ENCODE measurements around the gene ADA. TPM values are rescaled to one million over a fixed set of nuclear protein-coding genes. Genes with fewer than 3 reads are reported as not detected.

The ADA gene
- total RNA-seq, 1 donor from 2014 or later: 177 TPM

DNA sequence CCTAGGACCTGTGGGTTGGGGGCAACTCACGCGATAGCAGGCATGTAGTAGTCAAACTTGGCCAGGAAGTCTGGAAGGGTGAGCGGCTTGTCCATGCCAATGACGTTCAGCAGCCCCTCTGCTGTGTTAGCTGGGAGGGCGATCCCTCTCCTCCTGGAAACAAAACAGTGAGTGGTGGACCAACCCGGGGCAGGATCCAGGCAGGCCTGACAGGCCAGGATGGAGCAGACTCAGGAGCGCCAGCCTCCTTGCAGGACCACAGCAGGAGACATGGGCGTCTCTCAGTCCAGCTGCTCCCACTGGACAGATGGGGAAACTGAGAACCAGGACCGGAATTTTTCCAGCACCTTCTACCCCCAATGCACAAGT lies 22.5 kb downstream of the ADA start:
- Mint-ChIP-seq H3K4me1 (ENCODE audit: unreplicated experiment) (peaks cover 3% of the 10 kb centered on the region), H3K4me3 (ENCODE audit: unreplicated experiment) (no peak overlapping the region), H3K27me3 (ENCODE audit: unreplicated experiment) (no peaks in the 10 kb centered on the region), H3K9me3 (ENCODE audit: unreplicated experiment) (no peaks in the 10 kb centered on the region), H3K27ac (ENCODE audit: unreplicated experiment) (no peak overlapping the region), H3K36me3 (ENCODE audit: unreplicated experiment) (peaks cover 55% of the 10 kb centered on the region)
- TF ChIP-seq, protein P1, sequence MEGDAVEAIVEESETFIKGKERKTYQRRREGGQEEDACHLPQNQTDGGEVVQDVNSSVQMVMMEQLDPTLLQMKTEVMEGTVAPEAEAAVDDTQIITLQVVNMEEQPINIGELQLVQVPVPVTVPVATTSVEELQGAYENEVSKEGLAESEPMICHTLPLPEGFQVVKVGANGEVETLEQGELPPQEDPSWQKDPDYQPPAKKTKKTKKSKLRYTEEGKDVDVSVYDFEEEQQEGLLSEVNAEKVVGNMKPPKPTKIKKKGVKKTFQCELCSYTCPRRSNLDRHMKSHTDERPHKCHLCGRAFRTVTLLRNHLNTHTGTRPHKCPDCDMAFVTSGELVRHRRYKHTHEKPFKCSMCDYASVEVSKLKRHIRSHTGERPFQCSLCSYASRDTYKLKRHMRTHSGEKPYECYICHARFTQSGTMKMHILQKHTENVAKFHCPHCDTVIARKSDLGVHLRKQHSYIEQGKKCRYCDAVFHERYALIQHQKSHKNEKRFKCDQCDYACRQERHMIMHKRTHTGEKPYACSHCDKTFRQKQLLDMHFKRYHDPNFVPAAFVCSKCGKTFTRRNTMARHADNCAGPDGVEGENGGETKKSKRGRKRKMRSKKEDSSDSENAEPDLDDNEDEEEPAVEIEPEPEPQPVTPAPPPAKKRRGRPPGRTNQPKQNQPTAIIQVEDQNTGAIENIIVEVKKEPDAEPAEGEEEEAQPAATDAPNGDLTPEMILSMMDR (IDR thresholded peaks at IDR 0.05): no peak
- DNase-seq (ENCODE audit: extremely low spot score, unreplicated experiment): no peak

DNA sequence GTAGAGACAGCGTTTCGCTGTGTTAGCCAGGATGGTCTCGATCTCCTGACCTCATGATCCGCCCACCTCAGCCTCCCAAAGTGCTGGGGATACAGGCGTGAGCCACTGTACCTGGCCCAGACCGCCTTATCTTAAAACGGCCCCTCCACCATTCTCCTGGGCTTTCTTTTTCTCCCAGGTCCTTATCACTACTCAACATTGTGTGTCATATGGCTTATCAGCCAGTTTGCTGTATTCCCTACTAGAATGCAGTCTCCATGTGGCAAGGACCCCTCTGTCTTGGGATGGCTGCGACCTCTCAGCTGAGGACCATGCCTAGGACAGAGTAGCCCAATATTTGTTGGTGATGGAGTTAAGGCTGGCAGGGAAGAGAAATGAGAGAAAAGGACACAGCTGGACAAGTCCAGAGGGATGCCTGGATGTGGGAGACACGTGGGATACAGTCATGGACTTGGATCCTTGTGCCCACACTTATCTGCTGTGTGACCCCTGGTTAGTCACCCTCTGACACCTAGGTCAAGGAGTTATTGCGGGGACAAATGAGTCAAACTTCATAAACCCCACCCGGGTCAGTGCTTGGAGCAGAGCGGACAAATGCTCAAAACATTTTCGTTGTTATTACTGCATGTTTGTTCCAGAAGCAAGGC lies 24.0 kb downstream of the ADA start:
- DNase-seq (ENCODE audit: extremely low spot score, unreplicated experiment): no peak
- TF ChIP-seq, protein P1 (IDR thresholded peaks at IDR 0.05): no peak
- no peaks in the 10 kb centered on the region for H3K27me3 Mint-ChIP-seq (ENCODE audit: unreplicated experiment)
- peaks cover 3% of the 10 kb centered on the region for H3K4me1 Mint-ChIP-seq (ENCODE audit: unreplicated experiment)
- H3K4me3 Mint-ChIP-seq (ENCODE audit: unreplicated experiment): no peak overlapping the region
- H3K9me3 Mint-ChIP-seq (ENCODE audit: unreplicated experiment): no peaks in the 10 kb centered on the region
- no peak overlapping the region for H3K27ac Mint-ChIP-seq (ENCODE audit: unreplicated experiment)
- H3K36me3 Mint-ChIP-seq (ENCODE audit: unreplicated experiment): peaks cover 62% of the 10 kb centered on the region

DNA sequence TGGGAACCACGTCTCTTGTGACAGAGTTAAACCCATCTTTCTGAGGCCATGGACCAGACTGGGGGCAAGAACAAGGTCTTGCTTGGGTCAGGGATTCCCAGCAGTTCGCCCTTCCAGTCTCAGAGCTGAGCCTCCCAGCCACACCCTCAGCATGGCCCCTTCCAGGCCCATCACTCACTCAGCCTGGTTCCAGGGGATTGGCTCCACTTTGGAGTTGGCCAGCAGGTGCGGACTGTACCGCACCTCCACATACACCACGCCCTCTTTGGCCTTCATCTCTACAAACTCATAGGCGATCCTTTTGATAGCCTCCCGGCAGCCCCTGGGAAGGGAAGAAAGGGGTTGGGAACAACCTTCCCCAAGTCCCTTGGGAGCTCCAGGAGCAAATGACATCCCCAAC lies 25.2 kb downstream of the ADA start:
- H3K4me3 Mint-ChIP-seq (ENCODE audit: unreplicated experiment): no peak overlapping the region
- DNase-seq (ENCODE audit: extremely low spot score, unreplicated experiment): no peak
- H3K36me3 Mint-ChIP-seq (ENCODE audit: unreplicated experiment): peaks cover 63% of the 10 kb centered on the region
- TF ChIP-seq, protein P1 (IDR thresholded peaks at IDR 0.05): no peak
- H3K9me3 Mint-ChIP-seq (ENCODE audit: unreplicated experiment): no peaks in the 10 kb centered on the region
- no peaks in the 10 kb centered on the region for H3K27me3 Mint-ChIP-seq (ENCODE audit: unreplicated experiment)
- H3K4me1 Mint-ChIP-seq (ENCODE audit: unreplicated experiment): no peaks in the 10 kb centered on the region
- H3K27ac Mint-ChIP-seq (ENCODE audit: unreplicated experiment): no peak overlapping the region

DNA sequence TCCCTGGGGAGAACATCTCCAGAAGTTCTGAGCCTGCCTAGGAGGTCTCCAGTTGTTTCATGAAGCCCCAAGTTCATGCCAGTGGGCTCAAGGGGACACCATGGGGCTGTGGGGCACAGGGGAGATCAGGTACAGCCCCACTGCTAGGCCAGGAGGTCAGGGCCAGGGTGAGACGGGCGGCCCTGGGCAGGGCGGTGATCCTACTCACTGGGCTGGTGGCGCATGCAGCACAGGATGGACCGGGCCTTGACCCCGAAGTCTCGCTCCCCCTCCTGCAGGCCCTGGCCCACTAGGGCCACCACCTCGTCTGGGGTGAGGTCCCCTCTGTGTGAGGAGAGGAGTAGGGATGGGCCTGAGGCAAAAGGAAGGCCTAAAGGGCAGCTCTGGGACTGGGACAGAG lies 26.1 kb downstream of the ADA start:
- Mint-ChIP-seq H3K9me3 (ENCODE audit: unreplicated experiment) (no peaks in the 10 kb centered on the region), H3K36me3 (ENCODE audit: unreplicated experiment) (peaks cover 63% of the 10 kb centered on the region), H3K27me3 (ENCODE audit: unreplicated experiment) (no peaks in the 10 kb centered on the region), H3K4me3 (ENCODE audit: unreplicated experiment) (no peak overlapping the region), H3K4me1 (ENCODE audit: unreplicated experiment) (no peaks in the 10 kb centered on the region), H3K27ac (ENCODE audit: unreplicated experiment) (no peak overlapping the region)
- TF ChIP-seq, protein P1 (IDR thresholded peaks at IDR 0.05): no peak
- DNase-seq (ENCODE audit: extremely low spot score, unreplicated experiment): no peak

DNA sequence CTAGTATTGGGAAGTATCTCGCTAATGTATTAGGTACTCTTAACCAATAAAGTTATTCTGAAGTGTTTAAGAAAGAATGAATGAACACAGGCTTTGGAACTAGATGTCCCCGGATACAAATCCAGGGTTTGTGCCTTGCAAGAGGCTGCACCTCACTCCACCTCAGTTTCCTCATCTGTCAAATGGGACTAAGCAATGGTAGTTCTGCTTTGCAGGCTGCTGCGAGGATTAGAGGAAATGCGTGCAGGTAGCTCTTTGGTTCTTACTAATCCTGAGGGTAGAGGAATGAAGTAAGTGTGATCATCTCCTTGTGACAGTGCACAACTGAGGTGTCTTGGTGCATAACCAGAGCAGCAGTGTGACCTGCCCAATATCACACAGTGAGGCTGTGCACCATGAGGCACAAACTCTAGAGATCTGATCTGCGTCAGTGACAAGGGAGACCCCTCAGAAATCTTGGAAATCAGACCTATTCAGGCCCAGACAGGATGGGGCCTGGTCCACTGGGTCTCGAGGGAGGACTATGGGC lies 26.7 kb downstream of the ADA start:
- H3K27ac Mint-ChIP-seq (ENCODE audit: unreplicated experiment): no peak overlapping the region
- no peaks in the 10 kb centered on the region for H3K27me3 Mint-ChIP-seq (ENCODE audit: unreplicated experiment)
- no peak overlapping the region for H3K4me3 Mint-ChIP-seq (ENCODE audit: unreplicated experiment)
- no peaks in the 10 kb centered on the region for H3K4me1 Mint-ChIP-seq (ENCODE audit: unreplicated experiment)
- TF ChIP-seq, protein P1 (IDR thresholded peaks at IDR 0.05): no peak
- H3K36me3 Mint-ChIP-seq (ENCODE audit: unreplicated experiment): peaks cover 65% of the 10 kb centered on the region
- H3K9me3 Mint-ChIP-seq (ENCODE audit: unreplicated experiment): no peaks in the 10 kb centered on the region
- no peak for DNase-seq (ENCODE audit: extremely low spot score, unreplicated experiment)
